Choroid plexus epithelial cell (primary cell): ENCODE data around the gene MRPL18.

Experiments used
- DNase-seq: peaks from one replicate; pipeline ENCODE4 v3.0.0-alpha.2; 2010; ENCODE audit warnings: low read depth
- H3K4me3 ChIP-seq: 2 replicates; pipeline ENCODE4 v1.5.1; 2011; ENCODE audit warnings: low read depth, mild to moderate bottlenecking, control low read depth, low read length, moderate library complexity
- TF ChIP-seq, protein P1 (sequence below): conservative IDR thresholded peaks from 2 replicates; pipeline ENCODE4 v1.5.1; 2011; ENCODE audit warnings: low read depth, mild to moderate bottlenecking, control low read depth, inconsistent platforms, low read length, moderate library complexity

MRPL18 gene

DNA sequence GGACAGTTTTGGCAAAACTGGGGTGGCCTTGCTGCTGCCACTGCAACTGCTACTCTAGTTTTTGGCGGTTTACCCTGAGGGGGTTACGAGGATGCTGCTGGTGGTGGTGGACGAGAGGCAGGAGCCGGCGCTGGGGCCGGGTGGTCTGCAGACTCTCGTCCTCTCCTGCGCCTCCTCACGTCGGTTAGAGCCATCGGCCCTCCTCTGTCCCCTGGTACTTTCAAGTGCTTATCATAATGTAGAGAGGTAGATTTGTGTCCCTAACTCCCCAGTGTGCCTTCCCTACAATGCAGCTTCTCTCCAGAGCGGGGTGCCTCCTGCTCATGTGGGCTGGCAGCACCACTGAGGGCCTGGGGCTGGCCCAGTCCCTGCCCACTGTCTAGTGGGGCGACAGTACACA, 35.7 kb downstream of the MRPL18 start:
- DNase-seq: no peak
- TF ChIP-seq, protein P1, sequence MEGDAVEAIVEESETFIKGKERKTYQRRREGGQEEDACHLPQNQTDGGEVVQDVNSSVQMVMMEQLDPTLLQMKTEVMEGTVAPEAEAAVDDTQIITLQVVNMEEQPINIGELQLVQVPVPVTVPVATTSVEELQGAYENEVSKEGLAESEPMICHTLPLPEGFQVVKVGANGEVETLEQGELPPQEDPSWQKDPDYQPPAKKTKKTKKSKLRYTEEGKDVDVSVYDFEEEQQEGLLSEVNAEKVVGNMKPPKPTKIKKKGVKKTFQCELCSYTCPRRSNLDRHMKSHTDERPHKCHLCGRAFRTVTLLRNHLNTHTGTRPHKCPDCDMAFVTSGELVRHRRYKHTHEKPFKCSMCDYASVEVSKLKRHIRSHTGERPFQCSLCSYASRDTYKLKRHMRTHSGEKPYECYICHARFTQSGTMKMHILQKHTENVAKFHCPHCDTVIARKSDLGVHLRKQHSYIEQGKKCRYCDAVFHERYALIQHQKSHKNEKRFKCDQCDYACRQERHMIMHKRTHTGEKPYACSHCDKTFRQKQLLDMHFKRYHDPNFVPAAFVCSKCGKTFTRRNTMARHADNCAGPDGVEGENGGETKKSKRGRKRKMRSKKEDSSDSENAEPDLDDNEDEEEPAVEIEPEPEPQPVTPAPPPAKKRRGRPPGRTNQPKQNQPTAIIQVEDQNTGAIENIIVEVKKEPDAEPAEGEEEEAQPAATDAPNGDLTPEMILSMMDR: no peak
- H3K4me3 ChIP-seq: no peak overlapping the region

DNA sequence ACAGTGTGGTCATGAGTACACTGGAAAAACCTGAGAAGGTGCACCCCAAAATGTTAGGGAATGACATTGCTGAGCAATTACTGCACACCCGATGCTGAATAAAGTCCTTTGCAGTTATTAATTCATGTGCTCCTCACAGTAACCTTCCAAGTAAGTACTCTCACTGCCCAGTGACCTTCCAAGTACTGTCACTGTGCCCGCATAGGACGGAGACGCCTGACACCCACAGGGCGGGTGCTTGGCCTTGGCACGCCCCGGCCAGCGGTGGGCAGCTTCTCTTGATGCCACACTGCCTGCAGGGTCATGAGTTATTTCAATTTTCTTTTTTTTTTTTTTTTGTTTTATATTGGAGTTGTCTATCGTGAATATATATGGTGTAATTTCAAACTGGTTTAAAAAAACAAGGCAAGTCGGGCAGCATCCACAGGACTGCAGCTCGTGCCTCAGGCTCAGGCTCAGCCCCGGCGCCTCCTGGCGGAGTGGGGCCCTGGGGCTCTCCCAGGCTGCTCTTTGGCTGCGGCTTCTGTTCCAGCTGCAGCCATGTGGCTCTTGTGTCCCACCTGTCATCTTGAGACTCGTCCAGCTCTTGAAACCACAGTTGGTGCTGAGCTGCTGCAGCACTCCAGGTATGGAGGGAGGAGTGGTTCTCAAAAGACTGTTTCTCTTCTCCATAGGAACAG, 36.8 kb downstream of the MRPL18 start:
- no peak overlapping the region for H3K4me3 ChIP-seq
- TF ChIP-seq, protein P1: no peak

DNA sequence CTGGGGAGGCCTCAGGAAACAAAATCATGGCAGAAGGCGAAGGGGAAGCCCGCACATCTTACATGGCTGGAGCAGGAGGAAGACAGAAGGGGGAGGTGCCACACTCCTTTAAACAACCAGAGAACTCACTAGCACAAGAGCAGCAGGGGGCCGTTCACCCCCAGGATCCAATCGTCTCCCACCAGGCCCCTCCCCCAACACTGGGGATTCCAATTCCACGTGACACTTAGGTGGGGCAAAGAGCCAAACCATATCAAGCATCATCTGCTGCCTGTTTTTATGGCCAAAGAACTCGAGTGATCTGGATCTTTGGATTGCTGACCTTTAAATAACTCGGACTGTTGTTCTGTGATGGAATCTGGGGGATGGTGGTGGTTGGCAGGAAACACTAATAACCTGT, 37.8 kb downstream of the MRPL18 start:
- no peak overlapping the region for H3K4me3 ChIP-seq
- TF ChIP-seq, protein P1: no peak
- peak; percentile 46 for DNase-seq

More for the DNA sequence above, 36.8 kb downstream of the MRPL18 start:
- no peak for DNase-seq

DNA sequence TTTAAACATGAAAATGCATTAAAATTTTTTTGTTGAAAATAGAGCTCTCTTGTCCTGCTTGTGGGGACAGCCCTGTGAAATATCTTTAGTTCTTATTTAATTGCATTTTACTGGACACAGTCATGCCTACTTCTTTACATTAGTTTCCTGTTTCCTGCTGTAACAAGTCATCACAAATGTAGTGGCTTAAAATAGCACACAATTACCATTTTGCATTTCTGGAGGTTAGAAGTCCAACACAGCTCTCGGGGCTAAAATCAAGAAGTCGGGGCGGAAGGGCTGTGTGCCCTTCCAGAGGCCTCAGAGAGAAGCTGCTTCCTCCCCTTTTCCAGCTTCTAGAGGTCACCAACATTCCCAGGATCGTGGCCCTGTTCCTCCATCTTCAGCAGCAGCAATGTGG, 39.3 kb downstream of the MRPL18 start:
- TF ChIP-seq, protein P1: no peak
- no peak overlapping the region for H3K4me3 ChIP-seq
- DNase-seq: no peak

DNA sequence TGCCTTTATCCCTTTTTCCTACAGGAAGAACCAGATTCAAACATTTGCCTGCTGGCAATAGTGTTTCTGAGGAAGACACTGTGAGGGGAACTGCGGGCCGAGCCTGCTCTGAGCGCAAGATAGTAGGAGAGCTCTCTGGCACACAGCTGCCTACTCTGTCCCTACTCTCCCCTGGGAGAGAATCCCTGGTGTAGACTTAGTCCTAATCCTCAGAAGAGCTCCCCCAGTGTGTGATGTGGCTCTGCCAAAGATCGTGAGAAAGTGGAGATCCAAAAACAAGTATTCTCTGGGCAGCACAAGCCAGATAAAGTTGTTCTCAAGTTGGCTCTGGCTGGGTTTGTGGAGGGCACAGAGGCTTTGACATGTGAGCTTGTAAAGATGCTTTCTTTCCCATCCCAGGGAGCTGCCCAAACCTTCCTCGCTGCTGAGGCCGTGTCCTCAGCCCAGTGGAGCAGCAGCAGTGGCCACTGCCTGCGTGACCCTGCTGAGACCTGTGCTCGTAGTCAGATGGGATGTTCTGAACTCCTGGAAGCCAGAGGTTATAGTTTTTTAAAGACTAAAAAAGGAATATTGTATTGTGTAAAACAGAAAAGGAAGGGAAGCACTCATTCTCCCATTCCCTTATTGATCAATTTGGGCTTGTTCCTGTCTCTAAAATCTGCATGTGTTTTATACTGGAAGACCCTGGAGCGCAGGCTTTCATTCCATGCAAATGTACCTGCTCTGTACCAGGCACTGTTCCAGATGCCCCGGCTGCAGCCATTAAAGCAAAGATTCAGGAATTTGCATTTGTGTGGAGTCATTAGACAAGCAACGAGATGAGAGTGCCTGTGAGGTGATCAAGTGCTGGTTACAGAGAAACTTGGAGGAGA, 40.5 kb downstream of the MRPL18 start:
- H3K4me3 ChIP-seq: no peak overlapping the region
- DNase-seq: no peak
- TF ChIP-seq, protein P1: no peak

DNA sequence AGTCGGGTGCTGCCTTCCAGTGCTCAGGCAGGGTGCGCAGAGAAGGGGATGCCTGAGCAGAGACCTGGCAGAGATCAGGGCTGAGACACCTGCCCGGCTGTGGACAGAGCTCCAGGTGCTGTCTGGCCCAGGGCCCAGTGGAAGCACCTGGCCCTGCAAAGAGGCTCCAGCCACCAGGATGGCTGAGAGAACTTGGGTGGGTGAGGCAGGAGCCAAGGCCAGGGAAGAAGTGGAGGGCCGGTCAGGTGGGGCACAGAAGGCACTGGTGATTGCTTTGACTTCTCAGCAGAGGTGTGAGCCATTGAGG, 41.1 kb downstream of the MRPL18 start:
- H3K4me3 ChIP-seq: no peak overlapping the region
- DNase-seq: no peak
- TF ChIP-seq, protein P1: no peak
